Hepatocyte (in vitro differentiated cells): ENCODE measurements around the gene TNFAIP1. TPM values are rescaled to one million over a fixed set of nuclear protein-coding genes. Genes with fewer than 3 reads are reported as not detected.

Experiments used
- DNase-seq: peaks from one replicate; pipeline ENCODE4 v3.0.0-alpha.2; 2016; ENCODE audit warnings: low spot score
- H2AFZ ChIP-seq: fragments of 200-600 bp; sonication (generic); 2 replicates; pipeline ENCODE4 v1.6.0; 2016; ENCODE audit warnings: antibody characterized with exemption, mild to moderate bottlenecking
- H3K27ac ChIP-seq: fragments of 200-600 bp; sonication (generic); 2 replicates; pipeline ENCODE4 v1.5.1; 2016; ENCODE audit warnings: mild to moderate bottlenecking
- H3K27me3 ChIP-seq: fragments of 200-600 bp; sonication (generic); 2 replicates; pipeline ENCODE4 v1.6.1; 2016
- H3K36me3 ChIP-seq: fragments of 200-600 bp; sonication (generic); replicated peaks from 2 replicates; pipeline ENCODE4 v1.5.1; 2016; ENCODE audit warnings: low read depth; ENCODE audit not compliant: insufficient read depth
- H3K4me1 ChIP-seq: fragments of 200-600 bp; sonication (generic); 2 replicates; pipeline ENCODE4 v1.5.1; 2016; ENCODE audit warnings: mild to moderate bottlenecking, moderate library complexity; ENCODE audit not compliant: insufficient read depth
- H3K4me2 ChIP-seq: fragments of 200-600 bp; sonication (generic); 2 replicates; pipeline ENCODE4 v1.6.0; 2016
- H3K4me3 ChIP-seq: fragments of 200-600 bp; sonication (generic); 2 replicates; pipeline ENCODE4 v1.5.1; 2016; ENCODE audit warnings: mild to moderate bottlenecking
- H3K79me2 ChIP-seq: fragments of 200-600 bp; sonication (generic); 2 replicates; pipeline ENCODE4 v1.6.0; 2017; ENCODE audit warnings: mild to moderate bottlenecking
- H3K9me2 ChIP-seq: fragments of 200-600 bp; sonication (generic); replicated peaks from 2 replicates; pipeline ENCODE4 v1.6.0; 2017; ENCODE audit warnings: mild to moderate bottlenecking; ENCODE audit not compliant: insufficient read depth
- H3K9me3 ChIP-seq: fragments of 200-600 bp; sonication (generic); 2 replicates; pipeline ENCODE4 v1.5.1; 2016; ENCODE audit warnings: low read depth, mild to moderate bottlenecking
- H4K20me1 ChIP-seq: fragments of 200-600 bp; sonication (generic); 2 replicates; pipeline ENCODE4 v1.6.0; 2016; ENCODE audit warnings: mild to moderate bottlenecking; ENCODE audit not compliant: insufficient read depth, poor library complexity, severe bottlenecking
- CTCF ChIP-seq: fragments of 200-600 bp; sonication (generic); IDR thresholded peaks from 2 replicates; pipeline ENCODE4 v1.5.1; 2016; ENCODE audit warnings: antibody characterized with exemption, mild to moderate bottlenecking; ENCODE audit not compliant: poor library complexity
- EZH2 ChIP-seq: fragments of 200-600 bp; sonication (generic); IDR thresholded peaks from 2 replicates; pipeline ENCODE4 v1.6.1; 2016; ENCODE audit warnings: antibody characterized with exemption, mild to moderate bottlenecking, borderline replicate concordance
- EZH2phosphoT487 ChIP-seq: fragments of 200-600 bp; sonication (generic); IDR thresholded peaks from one replicate; pipeline ENCODE4 v1.6.1; 2018; ENCODE audit warnings: antibody characterized with exemption, mild to moderate bottlenecking, low read depth, moderate library complexity; ENCODE audit not compliant: unreplicated experiment, severe bottlenecking
- WGBS: methylation state at CpG from one replicate; pipeline ENCODE4 v1.1.6; 2016; ENCODE audit warnings: low lambda C conversion rate; ENCODE audit errors: missing lambda C conversion rate; 5-methylcytosine and 5-hydroxymethylcytosine counted together
- polyA plus RNA-seq: library from polyadenylated mRNA; unstranded; fragments of >200 nt; fragmentation: Nextera tagmentation; extraction: Ambion mirVana; gene quantifications from 2 replicates; pipeline ENCODE4 v1.2.1, GENCODE V29; 2016
- total RNA-seq: library from RNA; depleted of rRNA; stranded (reverse); fragments of >200 nt; gene quantifications from 2 replicates; pipeline ENCODE4 v1.2.3, GENCODE V29; 2014

TNFAIP1 gene
- total and polyA plus RNA-seq, 2 experiments from 2014 or later, result 37.6 to 39.0 TPM

DNA sequence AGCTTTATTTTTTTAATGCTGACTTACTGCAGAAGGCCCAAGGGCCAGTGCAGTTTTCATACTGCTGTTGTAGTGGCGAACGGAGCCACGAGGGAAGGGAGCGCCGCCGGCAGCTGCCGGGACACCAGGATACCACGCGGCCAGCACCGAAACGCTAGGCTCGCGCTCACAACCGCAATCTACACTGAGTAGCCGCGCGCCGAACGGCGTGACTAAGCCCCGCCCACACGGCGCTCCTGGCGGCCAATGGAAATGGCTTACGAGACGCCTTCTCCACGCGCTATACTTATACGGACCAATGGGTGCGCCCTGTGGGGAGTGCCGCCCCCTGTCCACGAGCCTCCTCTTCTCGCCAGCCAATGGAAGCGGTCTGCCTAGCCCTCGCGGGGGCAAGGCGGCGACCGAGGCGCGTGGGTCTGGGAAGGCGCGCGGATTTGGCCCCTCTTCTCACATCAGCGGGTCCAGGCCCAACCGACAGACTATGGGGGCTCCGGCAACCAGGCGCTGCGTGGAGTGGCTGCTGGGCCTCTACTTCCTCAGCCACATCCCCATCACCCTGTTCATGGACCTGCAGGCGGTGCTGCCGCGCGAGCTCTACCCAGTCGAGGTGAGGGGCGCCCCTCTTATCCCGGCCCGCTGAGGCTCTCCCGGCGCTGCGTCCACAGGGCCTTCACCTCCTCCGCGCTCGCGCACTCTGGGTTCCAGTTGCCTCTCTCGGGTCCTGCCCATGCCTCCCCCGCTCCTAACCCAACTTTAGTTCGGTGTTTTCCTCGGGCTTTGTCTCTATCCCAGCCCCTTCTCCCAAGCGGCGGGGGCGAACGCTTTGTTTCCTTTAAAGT lies 16.6 kb upstream of the TNFAIP1 start, which contains the start of gene TMEM97:
TSS of gene TMEM97 (plus strand) at position 442 of the 839 bp plus-strand sequence. CDS start at position 482, 40 bp downstream.
- no peaks in the 10 kb centered on the region for H3K36me3 ChIP-seq
- H3K9me3 ChIP-seq, result no peaks in the 10 kb centered on the region
- H3K27me3 ChIP-seq, result no peaks in the 10 kb centered on the region
- H3K9me2 ChIP-seq, result no peaks in the 10 kb centered on the region
- under 1% methylated on average over 68 of the region's 72 CpGs for WGBS
- peak within 1 kb of the TSS; percentile 85 for H2AFZ ChIP-seq
- TF ChIP-seq EZH2phosphoT487 (no peak), EZH2 (no peak), CTCF (peak; percentile 17)
- H3K4me1 ChIP-seq, result peaks cover 26% of the 10 kb centered on the region
- DNase-seq, result peak; percentile 98
- peak within 1 kb of the TSS; percentile 55 for H3K4me3 ChIP-seq
- H4K20me1 ChIP-seq, result no peaks in the 10 kb centered on the region
- H3K27ac ChIP-seq, result peak within 1 kb of the TSS; percentile 86
- peak within 1 kb of the TSS; percentile 84 for H3K4me2 ChIP-seq
- peaks cover 43% of the 10 kb centered on the region for H3K79me2 ChIP-seq

- H3K9me3 ChIP-seq, result no peaks in the 10 kb centered on the region
- DNase-seq, result no peak
- H3K27me3 ChIP-seq, result no peaks in the 10 kb centered on the region
- 2% methylated on average over 7 of the region's 7 CpGs for WGBS
- peak overlapping the region; percentile 86 for H3K27ac ChIP-seq
- H2AFZ ChIP-seq, result peak overlapping the region; percentile 85
- H3K4me2 ChIP-seq, result peak overlapping the region; percentile 84
- H3K4me1 ChIP-seq, result peaks cover 30% of the 10 kb centered on the region
- H3K79me2 ChIP-seq, result peaks cover 48% of the 10 kb centered on the region
- H3K9me2 ChIP-seq, result no peaks in the 10 kb centered on the region
- peak overlapping the region; percentile 55 for H3K4me3 ChIP-seq
- no peaks in the 10 kb centered on the region for H3K36me3 ChIP-seq
- TF ChIP-seq EZH2 (no peak), CTCF (no peak)
- H4K20me1 ChIP-seq, result no peaks in the 10 kb centered on the region
These were observed 16.0 kb upstream of the TNFAIP1 start for GRCh38 chr17:28319598-28319935.

GRCh38 chr17:28320215-28321061 lies 15.1 kb upstream of the TNFAIP1 start:
- Histone ChIP-seq H3K36me3 (no peaks in the 10 kb centered on the region), H2AFZ (peak overlapping the region; percentile 85), H3K9me3 (no peaks in the 10 kb centered on the region), H3K4me3 (peak overlapping the region; percentile 55), H3K27ac (peak overlapping the region; percentile 86), H4K20me1 (no peaks in the 10 kb centered on the region), H3K27me3 (no peaks in the 10 kb centered on the region), H3K9me2 (no peaks in the 10 kb centered on the region), H3K4me2 (peak overlapping the region; percentile 84), H3K4me1 (peaks cover 30% of the 10 kb centered on the region), H3K79me2 (peaks cover 56% of the 10 kb centered on the region)
- no peak for DNase-seq
- 61% methylated on average over 8 of the region's 8 CpGs for WGBS
- no peak for TF ChIP-seq EZH2phosphoT487
- TF ChIP-seq CTCF, result no peak
- TF ChIP-seq EZH2, result no peak
